Medulla oblongata (tissue), 1 donor: ENCODE results near the gene ANO6.

Experiments
- DNase-seq: peaks from one replicate; pipeline ENCODE4 v3.0.0-alpha.2; 2015; ENCODE audit errors: extremely low spot score

ANO6 gene

DNA sequence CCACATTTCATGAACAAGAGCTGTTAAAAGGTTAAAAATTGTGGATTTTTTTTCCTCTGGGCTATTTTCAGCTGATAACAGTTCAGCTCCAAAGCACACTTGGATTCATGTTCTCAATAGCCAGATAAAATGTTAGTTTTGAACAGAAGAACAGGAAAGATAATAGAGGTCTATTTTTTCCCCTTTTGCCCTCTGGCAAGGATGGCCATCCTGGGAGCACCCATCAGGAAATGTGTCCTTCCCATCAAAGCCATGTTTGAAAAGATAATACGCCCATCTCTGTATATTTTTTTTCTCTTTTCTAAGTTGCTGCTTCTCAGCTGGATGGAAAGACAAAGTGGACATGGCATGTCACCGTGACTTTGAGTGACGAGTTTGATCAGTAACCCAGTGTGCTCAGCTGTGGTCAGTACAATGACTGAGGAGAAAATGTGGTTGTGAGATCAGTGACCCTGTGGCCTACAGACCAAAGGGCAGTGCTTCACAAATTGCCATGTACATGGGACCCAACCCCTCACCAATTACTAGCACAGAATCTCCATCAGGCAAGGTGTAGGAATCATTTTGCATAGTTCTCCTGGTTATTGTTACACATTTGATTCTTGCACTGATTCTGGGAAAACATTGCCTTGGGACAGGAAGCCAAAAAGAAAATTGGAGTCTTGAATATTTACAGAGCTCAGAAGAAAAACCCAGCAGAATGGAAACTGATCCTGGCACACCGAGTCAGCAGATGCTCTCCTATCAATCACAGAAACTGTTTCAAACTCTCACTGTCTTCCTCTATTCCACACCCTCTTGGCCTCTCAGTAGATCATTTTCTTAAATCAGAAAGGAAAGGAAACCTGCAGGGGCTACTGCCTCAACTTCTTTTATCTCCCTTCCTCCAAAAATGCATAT is 64.3 kb downstream of the ANO6 start:
- no peak for DNase-seq

DNA sequence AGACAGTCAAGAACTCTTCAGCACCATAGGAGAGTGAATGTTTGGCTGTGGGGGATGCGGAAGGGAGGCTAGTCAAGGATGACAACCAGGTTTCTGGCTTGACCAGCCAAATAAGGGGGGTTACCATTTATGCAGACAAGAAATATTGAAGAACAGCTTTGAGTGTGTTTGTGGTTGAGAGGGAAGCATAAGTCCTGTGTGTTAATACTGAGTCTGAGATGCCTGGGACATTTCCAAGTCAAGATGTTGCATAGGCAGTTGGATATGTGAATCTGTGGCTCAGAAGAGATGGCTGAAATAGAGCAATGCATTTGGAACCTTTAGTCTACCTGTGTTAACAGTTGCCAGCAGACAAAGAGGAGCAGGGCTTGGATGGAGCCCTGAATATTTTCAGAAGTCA is 66.1 kb downstream of the ANO6 start:
- DNase-seq = no peak

DNA sequence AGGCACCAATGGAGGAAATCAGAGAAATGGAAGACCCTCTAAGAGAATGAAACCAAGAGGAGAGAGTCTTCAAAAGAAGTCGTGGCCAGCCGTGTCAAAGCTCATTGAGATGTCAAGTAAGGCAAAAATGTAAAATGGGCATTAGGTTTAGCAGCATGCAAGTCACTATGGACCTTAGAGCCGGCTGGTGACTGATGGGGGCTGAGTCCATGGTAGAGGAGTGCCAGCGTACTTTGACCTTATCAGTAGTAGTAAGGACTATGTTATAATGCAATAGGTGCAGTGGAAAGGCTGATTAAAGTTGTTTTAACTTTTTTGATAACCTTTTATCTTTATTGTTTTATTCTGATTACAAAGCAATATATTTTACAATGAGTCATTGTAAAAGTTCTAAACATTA is 66.5 kb downstream of the ANO6 start:
- no peak for DNase-seq

DNA sequence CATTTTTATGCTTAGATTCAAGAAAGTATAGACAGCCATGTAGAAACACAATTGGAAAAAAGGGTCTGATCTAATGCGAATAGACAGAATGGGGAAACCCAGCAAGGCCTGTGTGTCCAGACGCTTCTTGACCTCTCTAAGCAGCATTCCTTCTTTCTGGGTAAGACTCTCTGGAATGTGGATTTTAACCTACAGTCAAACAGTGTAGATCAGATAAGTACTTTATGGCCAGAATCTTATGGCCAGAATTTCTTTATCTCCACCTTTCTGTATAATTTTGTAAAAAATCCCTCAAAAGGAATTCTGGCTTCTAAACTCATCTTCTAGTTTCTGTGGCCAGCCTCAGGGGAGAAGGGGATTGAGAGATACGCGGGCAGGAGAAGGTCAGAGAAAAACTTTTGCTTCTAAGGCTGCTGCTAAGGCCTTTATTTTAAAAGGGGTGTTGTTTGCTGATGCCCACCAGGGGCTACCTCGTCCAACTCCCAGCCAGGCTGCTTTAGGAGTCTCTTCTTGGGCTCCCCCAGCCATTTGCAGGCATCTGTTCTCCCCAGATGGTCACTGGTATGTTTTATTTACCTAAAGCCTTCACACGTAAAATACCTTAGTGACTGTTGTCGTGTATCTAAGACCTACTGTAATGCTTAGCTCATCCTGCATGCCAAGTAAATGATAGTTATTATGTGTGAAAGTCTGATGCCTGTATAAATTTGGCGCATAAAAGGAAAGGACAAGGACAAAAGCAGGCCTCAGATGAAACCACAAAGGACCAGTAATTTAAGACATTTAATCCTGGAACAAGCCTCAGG is 68.4 kb downstream of the ANO6 start:
- no peak for DNase-seq

DNA sequence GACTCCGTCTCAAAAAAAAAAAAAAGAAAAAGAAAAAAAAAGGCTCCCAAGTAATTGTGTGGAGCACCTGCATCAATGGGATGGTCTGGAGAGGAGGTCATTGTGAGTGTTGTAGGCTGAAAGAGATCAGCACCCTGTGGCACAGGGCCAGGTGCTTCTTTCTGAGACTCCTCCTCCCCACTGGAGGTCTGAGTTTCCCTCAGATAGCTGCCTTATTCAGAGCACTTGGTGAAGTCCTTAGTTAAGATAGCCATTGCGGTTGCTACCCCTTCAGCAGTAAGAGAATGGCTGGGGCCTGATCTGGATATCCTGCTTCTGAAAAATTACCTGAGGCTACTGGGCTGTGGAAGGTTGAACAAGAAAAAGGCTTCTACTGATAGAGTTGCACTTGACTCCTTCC is 69.8 kb downstream of the ANO6 start:
- no peak for DNase-seq

DNA sequence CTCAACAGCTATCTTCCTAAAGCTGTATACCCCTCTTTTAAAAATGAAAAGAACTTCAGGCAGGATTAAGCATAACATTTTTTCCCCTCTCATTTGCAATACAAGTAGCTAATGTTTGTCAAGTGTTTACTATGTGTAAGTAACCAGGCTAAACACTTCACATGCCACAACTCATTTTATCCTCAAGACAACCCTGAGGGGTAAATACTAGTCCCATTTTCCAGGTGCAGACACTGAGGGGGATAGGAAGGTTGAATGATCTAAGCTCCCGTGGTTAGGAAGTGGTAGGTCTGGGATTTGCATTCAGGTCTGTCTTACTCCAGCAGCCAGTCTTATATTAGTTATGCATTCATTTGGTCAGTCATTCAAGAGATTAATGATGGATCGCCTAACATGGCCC is 70.7 kb downstream of the ANO6 start:
- no peak for DNase-seq

DNA sequence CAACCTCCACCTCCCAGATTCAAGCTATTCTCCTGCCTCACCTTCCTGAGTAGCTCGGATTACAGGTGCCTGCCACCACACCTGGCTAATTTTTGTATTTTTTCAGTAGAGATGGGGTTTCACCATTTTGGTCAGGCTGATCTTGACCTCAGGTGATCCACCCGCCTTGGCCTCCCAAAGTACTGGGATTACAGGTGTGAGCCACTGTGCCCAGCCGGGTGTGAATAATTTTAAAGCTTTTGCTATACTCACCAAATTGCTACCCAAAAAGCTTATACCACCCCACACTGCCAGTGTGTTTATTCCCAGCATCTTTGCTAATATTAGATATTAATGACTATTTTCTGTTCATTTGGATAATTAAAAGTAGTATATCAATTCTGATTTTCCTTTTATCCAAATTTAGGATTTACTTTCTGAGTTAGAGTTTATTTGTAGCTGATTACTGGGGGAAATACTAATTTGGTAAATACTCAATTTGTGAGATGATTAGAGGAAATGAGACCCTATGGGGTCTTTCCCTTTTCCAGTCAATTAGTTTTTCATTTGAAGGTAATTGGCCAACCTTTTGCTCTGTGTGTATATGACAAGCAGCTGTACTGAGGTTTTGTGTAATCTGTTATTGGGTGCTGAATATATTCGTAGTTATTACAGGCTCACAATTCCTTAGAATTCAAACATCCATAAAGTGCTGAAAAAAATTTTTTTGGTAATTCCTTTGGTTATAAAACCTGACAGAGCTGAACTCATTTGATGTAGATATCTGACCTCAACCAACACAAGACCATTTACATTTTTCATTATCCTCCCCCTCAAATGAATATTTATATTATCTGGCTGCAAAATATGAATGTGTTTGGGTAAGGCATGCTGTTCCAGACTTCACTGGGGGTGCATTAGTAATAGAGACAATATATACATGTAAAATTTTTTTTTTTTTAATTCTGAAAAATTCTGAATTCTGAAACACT is 73.6 kb downstream of the ANO6 start:
- no peak for DNase-seq

DNA sequence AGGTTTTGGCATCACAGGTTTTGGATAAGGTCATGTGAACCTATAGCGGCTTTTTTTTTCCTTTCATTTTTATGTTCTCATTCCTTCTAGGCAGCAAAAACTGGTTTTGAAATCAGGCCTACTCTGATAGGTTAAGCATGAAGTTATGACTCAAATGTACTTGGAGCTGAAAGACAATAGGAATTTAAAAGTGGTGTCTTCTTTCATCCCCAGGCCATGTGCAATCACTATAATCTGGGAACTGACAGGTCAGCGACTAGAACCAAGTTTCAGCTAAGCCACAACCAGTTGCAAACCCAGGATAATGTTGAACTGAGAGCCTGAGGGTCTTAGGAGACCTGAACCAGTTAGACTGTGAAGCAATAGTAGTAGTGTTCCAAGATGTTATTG is 74.3 kb downstream of the ANO6 start:
- no peak for DNase-seq

DNA sequence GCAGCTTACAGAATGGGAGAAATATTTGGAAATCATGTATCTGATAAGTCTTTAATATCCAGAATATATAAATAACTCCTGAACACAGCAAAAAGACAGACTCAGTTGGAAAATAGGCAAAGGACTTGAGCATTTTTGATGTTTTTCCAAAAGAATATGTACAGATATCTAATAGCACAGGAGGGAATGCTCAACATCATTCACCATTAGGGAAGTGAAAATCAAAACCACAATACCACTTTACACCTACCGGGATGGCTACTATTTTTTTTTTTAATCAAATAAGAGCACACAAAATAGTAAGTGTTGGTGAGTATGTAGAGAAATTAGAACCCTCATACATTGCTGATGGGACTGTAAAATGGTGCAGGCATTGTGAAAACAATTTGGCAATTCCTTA is 75.6 kb downstream of the ANO6 start:
- no peak for DNase-seq

DNA sequence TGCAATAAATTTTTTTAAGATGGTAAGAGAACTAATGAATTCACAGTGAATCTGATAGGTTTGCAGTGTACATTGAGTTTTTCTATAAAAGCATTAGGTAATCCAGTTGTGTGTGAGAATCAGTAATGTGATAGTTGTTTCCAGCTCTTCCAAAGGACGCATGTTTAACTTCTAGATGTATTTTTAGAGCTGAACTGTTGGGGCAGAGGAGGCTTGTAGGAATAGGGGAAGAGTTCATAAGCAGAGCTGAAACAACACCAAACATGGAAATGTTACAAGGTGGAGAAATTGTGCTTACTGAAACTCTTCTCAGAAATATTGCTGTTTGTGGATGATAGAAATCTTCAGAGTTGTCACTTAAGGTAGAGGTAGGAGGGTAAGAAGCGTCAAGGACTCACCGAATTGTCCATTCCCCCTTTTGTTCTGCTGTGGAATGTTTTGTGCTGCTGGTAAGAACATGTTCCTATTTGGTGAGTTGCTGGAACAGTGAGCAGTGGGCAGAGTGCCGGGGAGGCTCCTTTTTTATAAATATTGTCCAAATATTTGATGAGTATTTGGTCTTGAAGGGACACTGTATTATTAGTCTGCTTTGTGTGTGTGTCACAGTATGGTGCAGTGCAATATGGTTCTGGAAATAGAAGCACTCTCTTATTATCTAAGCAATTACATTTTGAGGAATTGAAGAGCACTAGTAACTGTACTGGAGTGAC is 76.7 kb downstream of the ANO6 start:
- no peak for DNase-seq

DNA sequence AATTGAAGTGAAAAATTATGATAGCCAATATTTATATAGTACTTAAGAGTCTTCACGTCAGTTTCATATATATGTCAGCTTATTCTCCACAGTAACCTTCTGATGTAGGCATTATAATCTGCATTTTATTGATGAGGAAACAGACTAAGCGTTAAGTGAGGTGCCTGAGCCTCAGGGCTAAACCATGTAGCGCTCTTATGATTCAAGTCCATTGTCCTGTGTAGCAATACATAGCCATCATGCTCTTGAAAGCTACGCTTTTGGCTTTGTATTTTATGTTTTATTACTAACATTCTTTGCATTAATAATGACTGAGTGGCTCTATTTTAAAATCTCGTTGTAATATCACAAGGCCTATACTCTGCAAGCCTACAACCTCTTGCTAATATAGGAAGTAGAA is 79.0 kb downstream of the ANO6 start:
- no peak for DNase-seq

DNA sequence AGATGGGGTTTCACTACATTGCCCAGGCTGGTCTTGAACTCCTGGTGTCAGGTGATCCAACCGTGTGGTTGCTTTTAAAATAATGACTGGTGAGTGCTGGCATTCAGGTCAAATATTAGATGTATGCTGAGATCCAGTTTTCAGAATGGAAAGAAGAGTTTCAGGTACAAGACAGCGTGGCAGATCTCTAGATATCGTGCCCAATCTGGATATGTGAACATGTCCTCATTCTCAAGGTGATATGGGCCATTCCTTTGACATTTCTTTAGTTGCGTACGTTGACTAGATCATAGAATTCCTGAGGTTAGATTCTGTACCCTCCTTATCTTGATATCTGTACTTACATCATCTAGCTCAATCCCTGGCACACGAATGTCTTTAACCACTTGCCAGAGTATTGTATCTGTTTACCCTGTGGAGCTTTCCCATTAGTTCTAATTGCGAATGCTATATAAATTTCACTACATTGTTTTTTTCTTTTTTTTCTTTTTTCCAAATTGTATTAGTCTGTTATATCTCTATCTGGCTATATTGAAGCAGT is 80.2 kb downstream of the ANO6 start:
- DNase-seq = no peak

DNA sequence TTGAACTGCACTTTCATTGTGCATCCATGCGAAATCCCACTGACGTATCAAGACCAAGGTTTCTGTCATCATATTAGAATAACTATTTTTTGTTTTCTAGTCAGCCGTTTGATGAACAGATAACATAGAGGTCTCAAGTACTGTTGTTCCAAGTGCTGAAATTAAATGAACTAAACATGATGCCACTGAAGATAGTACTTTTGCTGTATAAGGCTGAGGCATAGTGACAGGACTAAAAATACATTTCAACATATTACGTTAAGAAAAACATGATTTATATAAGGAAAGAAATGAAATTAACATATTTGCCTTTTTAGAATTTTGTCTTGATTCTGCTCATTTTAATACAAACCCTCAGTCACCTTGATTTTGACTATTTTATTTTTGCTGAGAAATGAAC is 82.2 kb downstream of the ANO6 start:
- DNase-seq = no peak

DNA sequence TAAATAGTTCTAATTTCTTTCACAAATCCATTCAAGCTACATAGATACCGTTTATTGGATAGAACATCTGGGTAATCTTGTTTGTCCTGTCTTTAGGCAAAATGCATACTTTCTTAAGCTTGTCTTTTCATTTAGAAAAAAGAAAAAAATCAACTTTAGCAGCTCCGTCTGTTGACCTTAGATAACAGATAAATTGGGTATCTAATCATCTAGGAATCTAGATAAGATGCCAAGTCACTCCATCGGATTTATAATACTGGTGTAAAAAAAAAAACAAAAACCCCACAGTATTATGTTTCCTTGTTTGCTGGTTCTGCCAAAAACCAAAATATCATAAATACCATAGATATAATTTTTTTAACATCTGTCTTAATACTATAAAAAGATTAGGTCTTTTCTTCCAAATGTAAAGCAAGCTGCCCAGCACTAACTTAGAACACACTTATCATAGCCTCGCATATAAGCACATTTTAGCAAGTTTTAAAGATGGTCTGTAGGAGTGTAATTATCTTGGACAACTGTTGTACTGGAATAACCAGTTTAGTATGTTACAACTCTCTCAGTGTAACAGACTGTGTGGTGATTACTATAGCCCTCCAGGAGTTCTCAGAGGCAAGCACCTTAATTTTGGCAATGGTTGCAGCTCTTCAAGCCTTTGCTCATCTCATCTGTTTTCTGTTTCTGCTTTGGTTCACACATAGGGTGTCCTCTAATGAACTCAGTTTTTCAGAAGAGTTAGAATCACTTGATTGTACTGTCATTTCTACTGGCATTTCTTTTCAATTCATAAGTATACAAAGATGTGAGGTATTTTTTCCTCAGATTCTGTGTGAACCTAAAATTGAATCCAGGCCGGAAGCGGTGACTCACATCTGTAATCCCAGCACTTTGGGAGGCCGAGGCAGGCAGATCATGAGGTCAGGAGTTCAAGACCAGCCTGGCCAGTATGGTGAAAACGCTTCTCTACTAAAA is 83.1 kb downstream of the ANO6 start:
- no peak for DNase-seq

DNA sequence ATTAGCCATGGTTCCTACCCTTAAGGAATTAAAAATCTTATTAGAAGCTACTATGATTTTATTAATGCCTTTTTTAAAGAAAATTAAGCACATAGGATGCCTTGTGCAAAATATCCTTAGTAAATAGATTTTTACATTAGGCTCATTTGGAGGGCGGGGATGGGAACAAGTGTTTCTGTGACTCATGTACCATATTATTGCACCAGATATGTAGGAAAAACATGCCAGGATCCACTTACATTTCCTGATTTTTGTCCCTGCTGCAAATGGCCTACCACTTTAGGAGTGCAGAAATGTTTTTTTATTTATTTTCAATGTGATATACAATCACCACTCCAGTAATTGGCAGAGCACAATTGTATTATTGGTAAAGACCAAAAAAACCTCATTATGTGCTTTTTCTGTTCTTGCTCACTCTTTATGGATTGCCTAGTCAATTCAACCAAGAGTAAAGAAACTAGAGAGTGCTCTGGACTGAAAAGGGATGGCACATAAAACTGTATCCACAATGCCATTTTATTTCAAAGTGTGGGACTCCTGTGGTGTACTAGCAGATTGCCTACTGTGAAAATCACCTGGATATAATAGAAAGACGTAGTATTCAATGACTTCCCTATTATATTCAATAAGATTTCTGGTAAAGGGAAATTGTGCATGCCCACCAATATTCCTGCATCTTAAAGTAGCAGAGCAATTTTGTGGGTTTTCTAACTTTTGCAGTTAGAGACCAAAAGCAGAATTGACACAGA is 86.9 kb downstream of the ANO6 start:
- no peak for DNase-seq

DNA sequence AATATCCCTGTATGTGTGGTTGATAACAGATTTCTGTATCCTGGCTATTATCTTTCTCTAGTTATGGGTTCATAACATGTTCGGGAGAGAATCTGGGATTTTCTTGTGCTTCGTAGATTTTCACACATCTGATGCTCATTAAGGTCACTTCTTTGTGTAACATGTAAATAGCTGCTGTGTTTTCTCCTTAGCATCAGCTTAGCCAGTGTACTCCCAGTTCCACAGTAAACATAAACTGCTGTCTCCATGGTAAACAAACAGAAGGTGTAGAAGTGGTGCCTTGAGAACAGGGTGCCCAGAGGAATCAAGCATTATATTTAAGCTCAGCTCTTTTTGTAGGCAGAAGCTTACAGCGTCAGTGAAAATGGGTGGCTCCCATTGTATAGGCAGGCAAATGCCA is 88.0 kb downstream of the ANO6 start:
- DNase-seq = no peak

DNA sequence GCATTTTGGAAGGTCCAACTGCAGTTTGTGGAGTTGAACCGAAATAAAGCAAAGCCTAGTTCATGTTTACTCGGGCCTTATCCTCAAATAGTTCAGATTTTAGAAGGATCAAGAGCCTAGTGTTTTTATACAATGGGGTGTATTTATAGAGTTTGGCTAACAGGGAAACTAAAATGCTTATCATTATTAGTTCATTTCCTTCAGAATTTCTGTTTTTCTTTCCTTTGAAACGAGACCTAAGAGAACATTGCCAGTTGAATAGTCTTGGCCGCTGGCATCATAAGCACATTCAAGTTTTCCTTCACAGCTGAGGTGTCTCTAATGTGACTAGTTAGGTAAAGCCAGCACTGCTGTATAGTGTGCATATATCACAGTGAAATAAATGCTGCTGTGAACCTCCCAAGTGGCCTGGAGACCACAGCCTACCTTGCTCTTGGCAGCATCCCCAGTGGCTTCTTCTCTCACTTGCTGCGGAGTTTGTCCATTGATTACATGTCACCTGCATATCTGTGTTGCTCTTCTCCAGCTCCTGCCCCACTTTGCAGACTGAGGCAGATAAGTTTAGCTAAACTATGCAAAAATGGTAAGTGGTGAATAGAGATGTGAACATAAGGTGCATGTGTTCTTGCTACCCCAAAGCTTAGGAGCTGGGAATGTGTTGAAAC is 88.8 kb downstream of the ANO6 start:
- DNase-seq = no peak

DNA sequence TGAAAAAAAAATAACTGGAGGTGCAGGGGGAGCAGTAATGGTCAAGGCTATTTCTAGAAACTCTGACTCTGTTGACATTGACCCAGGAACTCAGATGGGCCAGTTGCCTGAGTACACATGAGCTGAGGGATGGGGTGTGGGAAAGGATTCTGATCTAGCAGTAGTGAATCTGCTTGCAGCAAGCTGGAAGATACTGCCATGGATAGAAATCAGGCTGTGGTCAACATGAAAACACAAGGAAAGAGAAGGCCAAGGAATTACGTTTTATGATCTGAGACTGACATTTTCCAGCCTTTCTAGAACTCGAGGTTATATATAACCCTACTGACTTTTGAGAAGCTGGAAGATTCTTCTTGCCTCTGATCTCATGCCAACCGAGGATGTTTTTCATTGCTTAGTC is 90.0 kb downstream of the ANO6 start:
- DNase-seq = no peak
